GM12892 (cell line): ENCODE data around the gene AGPAT4.

Source experiments
- POLR2A ChIP-seq: IDR thresholded peaks from 2 replicates; pipeline ENCODE4 v1.6.1; 2011; ENCODE audit warnings: low read depth, low read length, control low read depth
- POLR2AphosphoS5 ChIP-seq: IDR thresholded peaks from 2 replicates; pipeline ENCODE4 v1.6.1; 2011; ENCODE audit warnings: low read depth, low read length, control low read depth
- TAF1 ChIP-seq: IDR thresholded peaks from 2 replicates; pipeline ENCODE4 v1.6.1; 2011; ENCODE audit warnings: low read depth, mild to moderate bottlenecking, control low read depth, low read length, borderline replicate concordance

DNA sequence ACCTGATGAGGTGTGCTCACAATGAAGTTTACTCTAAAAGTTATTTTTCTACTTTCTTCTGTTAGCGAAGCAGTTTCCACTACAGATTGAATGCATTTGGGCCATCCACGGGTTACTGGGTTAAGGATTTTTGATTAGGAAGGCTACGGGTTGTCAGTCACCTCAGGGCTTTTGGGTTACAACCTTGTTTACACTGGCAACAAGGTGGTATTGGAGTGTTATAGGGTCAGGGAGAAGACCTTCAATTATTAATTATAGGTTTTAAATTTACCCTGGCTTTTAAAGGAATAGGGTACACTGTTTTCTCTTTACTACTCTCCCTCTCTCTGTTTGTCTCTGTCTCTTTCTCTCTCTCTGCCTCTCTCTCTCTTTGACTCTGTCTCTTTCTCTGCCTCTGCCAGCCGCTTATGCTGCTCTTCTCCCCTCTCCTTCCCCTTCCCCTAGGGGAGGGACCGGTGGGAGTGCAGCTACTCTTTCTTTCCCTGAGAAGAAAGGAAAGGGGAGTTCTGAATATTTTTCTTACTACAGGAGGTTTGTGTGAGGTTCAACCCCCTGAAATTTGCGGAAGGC is 40.2 kb upstream of the AGPAT4 start:
- TF ChIP-seq POLR2A (no peak), POLR2AphosphoS5 (no peak), TAF1 (no peak)
